Right lobe of liver (tissue), 4 donors: ENCODE data around the gene ITGA5.

Experiments used
- POLR2A ChIP-seq: fragments of 450-650 bp; IDR thresholded peaks from one replicate; pipeline ENCODE4 v1.6.1; 2017; ENCODE audit warnings: antibody characterized with exemption, mild to moderate bottlenecking
- TF ChIP-seq, protein P1 (sequence below), 4 donors: fragments of 200-600 bp in 3 of 4; fragments of 450-650 bp in 1 of 4; IDR thresholded peaks; one replicate each; pipeline versions ENCODE4 v1.5.1 to v1.8.0; 2016 to 2022; ENCODE audit warnings: antibody characterized with exemption in 4 of 4, mild to moderate bottlenecking in 2 of 4
- donor health status: DM: no; HTN: no; CAD: no.
- donor health status: DM: no; HTN: no; CAD: no.
- donor health status: DM: no; HTN: yes; CAD: no.

DNA sequence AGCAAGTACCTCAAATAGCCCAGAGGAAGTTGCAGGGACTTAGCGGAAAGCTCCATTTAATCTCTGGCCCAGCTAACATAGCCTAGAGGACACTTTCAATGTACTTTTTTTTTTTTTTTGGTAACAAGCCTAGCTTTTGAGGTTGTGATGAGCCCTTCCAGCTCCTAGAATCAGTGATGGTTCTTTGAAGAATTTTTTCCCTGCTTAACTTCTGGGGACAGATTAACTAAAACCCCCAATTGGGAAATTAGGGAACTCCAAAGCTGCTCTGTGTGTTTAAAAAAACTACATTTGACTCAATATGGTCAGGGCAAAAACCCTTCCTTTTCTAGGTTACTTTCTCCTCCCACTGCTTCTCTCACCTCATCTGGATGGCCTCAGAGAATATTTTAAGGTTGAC lies 23.9 kb upstream of the ITGA5 start:
- TF ChIP-seq POLR2A: no peak
- TF ChIP-seq, protein P1, sequence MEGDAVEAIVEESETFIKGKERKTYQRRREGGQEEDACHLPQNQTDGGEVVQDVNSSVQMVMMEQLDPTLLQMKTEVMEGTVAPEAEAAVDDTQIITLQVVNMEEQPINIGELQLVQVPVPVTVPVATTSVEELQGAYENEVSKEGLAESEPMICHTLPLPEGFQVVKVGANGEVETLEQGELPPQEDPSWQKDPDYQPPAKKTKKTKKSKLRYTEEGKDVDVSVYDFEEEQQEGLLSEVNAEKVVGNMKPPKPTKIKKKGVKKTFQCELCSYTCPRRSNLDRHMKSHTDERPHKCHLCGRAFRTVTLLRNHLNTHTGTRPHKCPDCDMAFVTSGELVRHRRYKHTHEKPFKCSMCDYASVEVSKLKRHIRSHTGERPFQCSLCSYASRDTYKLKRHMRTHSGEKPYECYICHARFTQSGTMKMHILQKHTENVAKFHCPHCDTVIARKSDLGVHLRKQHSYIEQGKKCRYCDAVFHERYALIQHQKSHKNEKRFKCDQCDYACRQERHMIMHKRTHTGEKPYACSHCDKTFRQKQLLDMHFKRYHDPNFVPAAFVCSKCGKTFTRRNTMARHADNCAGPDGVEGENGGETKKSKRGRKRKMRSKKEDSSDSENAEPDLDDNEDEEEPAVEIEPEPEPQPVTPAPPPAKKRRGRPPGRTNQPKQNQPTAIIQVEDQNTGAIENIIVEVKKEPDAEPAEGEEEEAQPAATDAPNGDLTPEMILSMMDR (IDR thresholded peaks at IDR 0.05): no peak
